Smooth muscle cell (in vitro differentiated cells): Measurements from ENCODE around the gene GAST. TPM values are rescaled to one million over a fixed set of nuclear protein-coding genes. Genes with fewer than 3 reads are reported as not detected.

Source experiments
- DNase-seq: peaks from one replicate; lab custom pipeline; 2025; ENCODE audit not compliant: unreplicated experiment; lab: John Stamatoyannopoulos, UW
- H2AFZ ChIP-seq: fragments of 200-600 bp; sonication (generic); 2 replicates; pipeline ENCODE4 v1.6.0; 2016; ENCODE audit warnings: antibody characterized with exemption, low read depth, mild to moderate bottlenecking
- H3F3A ChIP-seq: fragments of 200-600 bp; sonication (generic); 2 replicates; pipeline ENCODE4 v1.6.0; 2017; ENCODE audit warnings: antibody characterized with exemption, low read depth
- H3K27ac ChIP-seq: fragments of 200-600 bp; sonication (generic); 2 replicates; pipeline ENCODE4 v1.5.1; 2016; ENCODE audit warnings: low read depth, mild to moderate bottlenecking
- H3K27me3 ChIP-seq: fragments of 200-600 bp; sonication (generic); 2 replicates; pipeline ENCODE4 v1.6.1; 2016; ENCODE audit warnings: low read depth, mild to moderate bottlenecking
- H3K36me3 ChIP-seq: fragments of 200-600 bp; sonication (generic); 2 replicates; pipeline ENCODE4 v1.5.1; 2016; ENCODE audit warnings: low read depth
- H3K4me1 ChIP-seq: fragments of 200-600 bp; sonication (generic); 2 replicates; pipeline ENCODE4 v1.5.1; 2016; ENCODE audit warnings: low read depth
- H3K4me2 ChIP-seq: fragments of 200-600 bp; sonication (generic); 2 replicates; pipeline ENCODE4 v1.6.0; 2016; ENCODE audit warnings: mild to moderate bottlenecking
- H3K4me3 ChIP-seq: fragments of 200-600 bp; sonication (generic); 2 replicates; pipeline ENCODE4 v1.5.1; 2016; ENCODE audit warnings: mild to moderate bottlenecking
- H3K79me2 ChIP-seq: fragments of 200-600 bp; sonication (generic); 2 replicates; pipeline ENCODE4 v1.6.0; 2016; ENCODE audit warnings: low read depth, mild to moderate bottlenecking
- H3K9ac ChIP-seq: fragments of 200-600 bp; sonication (generic); 2 replicates; pipeline ENCODE4 v1.6.0; 2016; ENCODE audit warnings: low read depth
- H3K9me3 ChIP-seq: fragments of 200-600 bp; sonication (generic); replicated peaks from 2 replicates; pipeline ENCODE4 v1.5.1; 2016; ENCODE audit warnings: low read depth
- H4K20me1 ChIP-seq: fragments of 200-600 bp; sonication (generic); 2 replicates; pipeline ENCODE4 v1.6.0; 2016; ENCODE audit warnings: low read depth
- CTCF ChIP-seq: fragments of 200-600 bp; sonication (generic); IDR thresholded peaks from 2 replicates; pipeline ENCODE4 v1.5.1; 2017; ENCODE audit warnings: borderline replicate concordance, mild to moderate bottlenecking, antibody characterized with exemption; ENCODE audit not compliant: insufficient read depth, poor library complexity, severe bottlenecking
- WGBS: methylation state at CpG from one replicate; pipeline ENCODE4 v1.1.7; 2016; ENCODE audit warnings: low lambda C conversion rate; 5-methylcytosine and 5-hydroxymethylcytosine counted together
- polyA plus RNA-seq: library from polyadenylated mRNA; unstranded; fragments of >200 nt; fragmentation: Nextera tagmentation; extraction: Ambion mirVana; gene quantifications from 2 replicates; pipeline ENCODE4 v1.2.1, GENCODE V29; 2016
- total RNA-seq: library from RNA; depleted of rRNA; stranded (reverse); fragments of >200 nt; gene quantifications from 2 replicates; pipeline ENCODE4 v1.2.3, GENCODE V29; 2014

The GAST gene
- total RNA-seq, result not detected in 2 replicates
- polyA plus RNA-seq, result 1.2 TPM in 1 of 2 replicates, not detected in the other

- H3K27ac ChIP-seq, result no peak within 1 kb of the TSS
- DNase-seq, result no peak
- H3K79me2 ChIP-seq, result no peaks in the 10 kb centered on the region
- H4K20me1 ChIP-seq, result no peaks in the 10 kb centered on the region
- no peak within 1 kb of the TSS for H3K9ac ChIP-seq
- no peak within 1 kb of the TSS for H3K4me3 ChIP-seq
- WGBS, result 88% methylated on average over 12 of the region's 12 CpGs
- TF ChIP-seq CTCF, result no peak
- no peaks in the 10 kb centered on the region for H3K36me3 ChIP-seq
- no peak within 1 kb of the TSS for H3K4me2 ChIP-seq
- H3K9me3 ChIP-seq, result no peaks in the 10 kb centered on the region
- H3F3A ChIP-seq, result no peaks in the 10 kb centered on the region
- no peaks in the 10 kb centered on the region for H3K4me1 ChIP-seq
- H2AFZ ChIP-seq, result no peak within 1 kb of the TSS
- H3K27me3 ChIP-seq, result no peaks in the 10 kb centered on the region
Measured at GRCh38 chr17:41711669-41712400, at the start of gene GAST. TSS of gene GAST (plus strand) at chr17:41712331. CDS start at chr17:41715437, 3,106 bp downstream.

- Histone ChIP-seq H2AFZ (no peak overlapping the region), H3K9ac (no peak overlapping the region), H3K4me3 (no peak overlapping the region), H3K79me2 (no peaks in the 10 kb centered on the region), H3K4me1 (peaks cover 4% of the 10 kb centered on the region), H4K20me1 (no peaks in the 10 kb centered on the region), H3K27me3 (no peaks in the 10 kb centered on the region), H3K9me3 (no peaks in the 10 kb centered on the region), H3K36me3 (no peaks in the 10 kb centered on the region), H3F3A (no peaks in the 10 kb centered on the region), H3K27ac (no peak overlapping the region), H3K4me2 (no peak overlapping the region)
- no peak for DNase-seq
- WGBS, result 76% methylated on average over 8 of the region's 8 CpGs
- TF ChIP-seq CTCF, result no peak
Measured at GRCh38 chr17:41663451-41664171, 48.5 kb upstream of the GAST start.

GRCh38 chr17:41664172-41664457 is 48.0 kb upstream of the GAST start:
- no peak for DNase-seq
- Histone ChIP-seq H3K9ac (no peak overlapping the region), H3K36me3 (no peaks in the 10 kb centered on the region), H3K9me3 (no peaks in the 10 kb centered on the region), H3F3A (no peaks in the 10 kb centered on the region), H3K4me3 (no peak overlapping the region), H3K27me3 (no peaks in the 10 kb centered on the region), H3K4me2 (no peak overlapping the region), H2AFZ (no peak overlapping the region), H3K79me2 (no peaks in the 10 kb centered on the region), H3K27ac (no peak overlapping the region), H4K20me1 (no peaks in the 10 kb centered on the region), H3K4me1 (peaks cover 4% of the 10 kb centered on the region)
- 82% methylated on average over 2 of the region's 2 CpGs for WGBS
- TF ChIP-seq CTCF, result no peak
